HepG2 (cell line): ENCODE measurements around the gene CRISPLD2. TPM values are rescaled to one million over a fixed set of nuclear protein-coding genes. Genes with fewer than 3 reads are reported as not detected.
A peak's percentile ranks its signal among the peaks of the same experiment; 100 is the strongest.

Experiments used
- AHR ChIP-seq: IDR thresholded peaks from 2 replicates; pipeline ENCODE4 v1.6.1; 2018; ENCODE audit warnings: missing genetic modification reagents, missing compliant biosample characterization
- CBX5 ChIP-seq: sonication (generic); formaldehyde crosslinking; IDR thresholded peaks from 2 replicates; pipeline ENCODE4 v1.4.0; 2020; ENCODE audit warnings: missing genetic modification reagents, borderline replicate concordance
- HIVEP1 ChIP-seq: sonication (generic); formaldehyde crosslinking; IDR thresholded peaks from 2 replicates; pipeline ENCODE4 v1.4.0; 2020; ENCODE audit warnings: mild to moderate bottlenecking, missing genetic modification reagents
- IRX3 ChIP-seq: sonication (generic); formaldehyde crosslinking; IDR thresholded peaks from 2 replicates; pipeline ENCODE4 v1.8.1; 2023; ENCODE audit warnings: mild to moderate bottlenecking, low read depth, missing genetic modification reagents, borderline replicate concordance
- NR0B2 ChIP-seq: sonication (generic); formaldehyde crosslinking; IDR thresholded peaks from 2 replicates; pipeline ENCODE4 v1.4.0; 2020; ENCODE audit warnings: mild to moderate bottlenecking, missing genetic modification reagents
- PATZ1 ChIP-seq: sonication (generic); formaldehyde crosslinking; IDR thresholded peaks from 2 replicates; pipeline ENCODE4 v1.4.0; 2020; ENCODE audit warnings: missing genetic modification reagents
- REPIN1 ChIP-seq: sonication (generic); formaldehyde crosslinking; IDR thresholded peaks from 2 replicates; pipeline ENCODE4 v1.8.0; 2022; ENCODE audit warnings: missing genetic modification reagents, low read depth, mild to moderate bottlenecking, borderline replicate concordance
- RXRB ChIP-seq: IDR thresholded peaks from 2 replicates; pipeline ENCODE4 v1.6.1; 2016; ENCODE audit warnings: borderline replicate concordance, missing genetic modification reagents, missing compliant biosample characterization
- TBP ChIP-seq: sonication (generic); formaldehyde crosslinking; IDR thresholded peaks from 2 replicates; pipeline ENCODE4 v1.5.0; 2020; ENCODE audit warnings: missing genetic modification reagents
- TGIF2 ChIP-seq: IDR thresholded peaks from 2 replicates; pipeline ENCODE4 v1.6.1; 2016; ENCODE audit warnings: control low read depth, missing compliant biosample characterization
- ZFP36L2 ChIP-seq: sonication (generic); formaldehyde crosslinking; IDR thresholded peaks from 2 replicates; pipeline ENCODE4 v1.4.0; 2020; ENCODE audit warnings: missing genetic modification reagents
- ZMYM2 ChIP-seq: sonication (generic); formaldehyde crosslinking; IDR thresholded peaks from 2 replicates; pipeline ENCODE4 v1.8.0; 2022; ENCODE audit warnings: mild to moderate bottlenecking, missing genetic modification reagents
- ZNF605 ChIP-seq: sonication (generic); formaldehyde crosslinking; IDR thresholded peaks from 2 replicates; pipeline ENCODE4 v1.8.0; 2022; ENCODE audit warnings: mild to moderate bottlenecking, missing genetic modification reagents
- ZNF660 ChIP-seq: sonication (generic); formaldehyde crosslinking; IDR thresholded peaks from 2 replicates; pipeline ENCODE4 v1.5.1; 2020; ENCODE audit warnings: mild to moderate bottlenecking, low read depth, missing genetic modification reagents, borderline replicate concordance
- ZNF709 ChIP-seq: sonication (generic); formaldehyde crosslinking; IDR thresholded peaks from 2 replicates; pipeline ENCODE4 v1.5.0; 2020; ENCODE audit warnings: mild to moderate bottlenecking, missing genetic modification reagents
- polyA plus RNA-seq, 8 experiments: library from polyadenylated mRNA; depleted of rRNA in 3 of 8; stranded (reverse) in 7 of 8; unstranded in 1 of 8; fragments of >200 nt; fragmentation: Illumina TruSeq in 4 of 8; extraction: Trizol in 4 of 8; gene quantifications; 2 replicates each; pipeline versions ENCODE4 v1.2.1 to v1.2.3, GENCODE V29; 2011 to 2016; ENCODE audit warnings: low read depth in 4 of 8, missing spikeins in 1 of 8, mixed read lengths in 1 of 8; ENCODE audit not compliant: insufficient read depth in 1 of 8
- total RNA-seq, 5 experiments: library from RNA; depleted of rRNA; stranded (reverse); fragments of >200 nt; fragmentation: Illumina TruSeq; extraction: Trizol; gene quantifications; 2 replicates each; pipeline ENCODE4 v1.2.3, GENCODE V29; 2016; ENCODE audit warnings: low read depth in 1 of 5
- TF ChIP-seq, protein P1 (sequence below): sonication (generic); formaldehyde crosslinking; IDR thresholded peaks from 2 replicates; pipeline ENCODE4 v1.4.0; 2020; ENCODE audit warnings: low read depth, missing genetic modification reagents
- TF ChIP-seq, protein P2 (sequence below): sonication (generic); IDR thresholded peaks from 2 replicates; pipeline ENCODE4 v1.6.1; 2016; ENCODE audit warnings: low read depth, borderline replicate concordance
- TF ChIP-seq, protein P3 (sequence below): sonication (generic); formaldehyde crosslinking; IDR thresholded peaks from 2 replicates; pipeline ENCODE4 v1.4.0; 2020; ENCODE audit warnings: missing genetic modification reagents
- TF ChIP-seq, protein P4 (sequence below): sonication (generic); formaldehyde crosslinking; IDR thresholded peaks from 2 replicates; pipeline ENCODE4 v1.8.1; 2023; ENCODE audit warnings: missing genetic modification reagents, inconsistent platforms, borderline replicate concordance

CRISPLD2 gene
- total and polyA plus RNA-seq, 2 of the 13 experiments (the other 11 are each of a cell fraction or from before 2014, with no cell fraction given), result 0.04 to 0.31 TPM

DNA sequence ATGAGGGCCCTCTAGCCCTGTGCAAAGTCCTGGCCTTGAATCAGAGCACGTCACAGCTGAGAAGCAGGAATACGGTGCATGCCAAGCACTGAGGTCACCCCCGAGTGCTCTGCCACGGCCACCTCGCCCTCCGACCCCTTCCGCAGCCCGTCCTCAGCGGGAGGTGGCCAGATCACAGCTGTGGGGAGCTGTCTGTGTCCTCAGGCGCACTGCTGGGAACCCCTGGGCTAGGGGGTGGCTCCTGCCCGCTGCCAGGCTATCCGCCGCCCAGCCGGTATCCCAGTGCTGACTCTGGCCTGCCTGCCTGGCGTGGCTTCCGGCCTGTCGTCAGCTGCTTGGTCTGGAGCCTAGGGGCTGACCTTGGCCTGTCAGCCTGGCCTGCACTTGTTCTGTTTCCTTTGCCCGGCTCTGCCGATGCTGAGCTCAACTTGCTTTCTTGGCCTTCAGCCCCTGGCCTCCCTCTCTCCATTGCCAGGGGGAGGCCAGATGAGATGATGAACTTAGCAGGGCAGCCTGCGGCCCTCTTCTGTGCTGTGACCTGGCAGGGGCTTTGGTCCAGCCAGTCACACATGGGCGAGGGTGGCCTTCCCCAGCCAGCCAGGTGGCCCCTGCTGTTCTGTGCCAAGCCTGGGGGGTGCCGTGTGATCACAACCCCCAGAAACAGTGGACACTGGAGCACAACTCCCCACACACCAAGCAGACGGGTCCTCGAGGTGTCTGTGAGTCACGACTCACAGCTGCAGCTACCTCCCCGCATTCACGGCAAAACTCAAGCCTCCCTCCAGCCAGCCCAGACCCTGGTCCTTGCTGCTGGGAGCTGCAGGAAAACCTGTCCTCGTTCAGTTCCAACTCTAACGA lies 114.2 kb downstream of the CRISPLD2 start (continued):
- TF ChIP-seq PATZ1 (CRISPR knock-in tag) (peak; percentile 51; the same call in 1 of the 2 replicates), NR0B2 (CRISPR knock-in tag) (no peak), REPIN1 (CRISPR knock-in tag) (0 out of 2 replicates have a peak, but pooled peaks have one; percentile 34), ZNF709 (no peak), IRX3 (CRISPR knock-in tag) (no peak), AHR (CRISPR knock-in tag) (no peak), ZMYM2 (CRISPR knock-in tag) (no peak), CBX5 (CRISPR knock-in tag) (peak; percentile 81; the same call in 1 of the 2 replicates), TBP (CRISPR knock-in tag) (no peak), ZFP36L2 (no peak), HIVEP1 (peak; percentile 72; the same call in 1 of the 2 replicates), TGIF2 (CRISPR knock-in tag) (peak; percentile 55; the same call in 1 of the 2 replicates), ZNF660 (CRISPR knock-in tag) (no peak), RXRB (peak; percentile 65; the same call in 1 of the 2 replicates), ZNF605 (CRISPR knock-in tag) (no peak)
- TF ChIP-seq, protein P1, sequence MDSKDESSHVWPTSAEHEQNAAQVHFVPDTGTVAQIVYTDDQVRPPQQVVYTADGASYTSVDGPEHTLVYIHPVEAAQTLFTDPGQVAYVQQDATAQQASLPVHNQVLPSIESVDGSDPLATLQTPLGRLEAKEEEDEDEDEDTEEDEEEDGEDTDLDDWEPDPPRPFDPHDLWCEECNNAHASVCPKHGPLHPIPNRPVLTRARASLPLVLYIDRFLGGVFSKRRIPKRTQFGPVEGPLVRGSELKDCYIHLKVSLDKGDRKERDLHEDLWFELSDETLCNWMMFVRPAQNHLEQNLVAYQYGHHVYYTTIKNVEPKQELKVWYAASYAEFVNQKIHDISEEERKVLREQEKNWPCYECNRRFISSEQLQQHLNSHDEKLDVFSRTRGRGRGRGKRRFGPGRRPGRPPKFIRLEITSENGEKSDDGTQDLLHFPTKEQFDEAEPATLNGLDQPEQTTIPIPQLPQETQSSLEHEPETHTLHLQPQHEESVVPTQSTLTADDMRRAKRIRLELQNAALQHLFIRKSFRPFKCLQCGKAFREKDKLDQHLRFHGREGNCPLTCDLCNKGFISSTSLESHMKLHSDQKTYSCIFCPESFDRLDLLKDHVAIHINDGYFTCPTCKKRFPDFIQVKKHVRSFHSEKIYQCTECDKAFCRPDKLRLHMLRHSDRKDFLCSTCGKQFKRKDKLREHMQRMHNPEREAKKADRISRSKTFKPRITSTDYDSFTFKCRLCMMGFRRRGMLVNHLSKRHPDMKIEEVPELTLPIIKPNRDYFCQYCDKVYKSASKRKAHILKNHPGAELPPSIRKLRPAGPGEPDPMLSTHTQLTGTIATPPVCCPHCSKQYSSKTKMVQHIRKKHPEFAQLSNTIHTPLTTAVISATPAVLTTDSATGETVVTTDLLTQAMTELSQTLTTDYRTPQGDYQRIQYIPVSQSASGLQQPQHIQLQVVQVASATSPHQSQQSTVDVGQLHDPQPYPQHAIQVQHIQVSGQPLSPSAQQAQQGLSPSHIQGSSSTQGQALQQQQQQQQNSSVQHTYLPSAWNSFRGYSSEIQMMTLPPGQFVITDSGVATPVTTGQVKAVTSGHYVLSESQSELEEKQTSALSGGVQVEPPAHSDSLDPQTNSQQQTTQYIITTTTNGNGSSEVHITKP (CRISPR knock-in tag), result no peak
- TF ChIP-seq, protein P2, sequence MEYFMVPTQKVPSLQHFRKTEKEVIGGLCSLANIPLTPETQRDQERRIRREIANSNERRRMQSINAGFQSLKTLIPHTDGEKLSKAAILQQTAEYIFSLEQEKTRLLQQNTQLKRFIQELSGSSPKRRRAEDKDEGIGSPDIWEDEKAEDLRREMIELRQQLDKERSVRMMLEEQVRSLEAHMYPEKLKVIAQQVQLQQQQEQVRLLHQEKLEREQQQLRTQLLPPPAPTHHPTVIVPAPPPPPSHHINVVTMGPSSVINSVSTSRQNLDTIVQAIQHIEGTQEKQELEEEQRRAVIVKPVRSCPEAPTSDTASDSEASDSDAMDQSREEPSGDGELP, result peak; percentile 95
- TF ChIP-seq, protein P3, sequence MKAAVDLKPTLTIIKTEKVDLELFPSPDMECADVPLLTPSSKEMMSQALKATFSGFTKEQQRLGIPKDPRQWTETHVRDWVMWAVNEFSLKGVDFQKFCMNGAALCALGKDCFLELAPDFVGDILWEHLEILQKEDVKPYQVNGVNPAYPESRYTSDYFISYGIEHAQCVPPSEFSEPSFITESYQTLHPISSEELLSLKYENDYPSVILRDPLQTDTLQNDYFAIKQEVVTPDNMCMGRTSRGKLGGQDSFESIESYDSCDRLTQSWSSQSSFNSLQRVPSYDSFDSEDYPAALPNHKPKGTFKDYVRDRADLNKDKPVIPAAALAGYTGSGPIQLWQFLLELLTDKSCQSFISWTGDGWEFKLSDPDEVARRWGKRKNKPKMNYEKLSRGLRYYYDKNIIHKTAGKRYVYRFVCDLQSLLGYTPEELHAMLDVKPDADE (CRISPR knock-in tag), result no peak
- TF ChIP-seq, protein P4, sequence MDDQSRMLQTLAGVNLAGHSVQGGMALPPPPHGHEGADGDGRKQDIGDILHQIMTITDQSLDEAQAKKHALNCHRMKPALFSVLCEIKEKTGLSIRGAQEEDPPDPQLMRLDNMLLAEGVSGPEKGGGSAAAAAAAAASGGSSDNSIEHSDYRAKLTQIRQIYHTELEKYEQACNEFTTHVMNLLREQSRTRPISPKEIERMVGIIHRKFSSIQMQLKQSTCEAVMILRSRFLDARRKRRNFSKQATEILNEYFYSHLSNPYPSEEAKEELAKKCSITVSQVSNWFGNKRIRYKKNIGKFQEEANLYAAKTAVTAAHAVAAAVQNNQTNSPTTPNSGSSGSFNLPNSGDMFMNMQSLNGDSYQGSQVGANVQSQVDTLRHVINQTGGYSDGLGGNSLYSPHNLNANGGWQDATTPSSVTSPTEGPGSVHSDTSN (CRISPR knock-in tag), result no peak
